Thyroid gland (tissue), 4 donors: ENCODE measurements around the gene KCNG4. TPM values are rescaled to one million over a fixed set of nuclear protein-coding genes. Genes with fewer than 3 reads are reported as not detected.

Experiments used
- DNase-seq, 2 donors: peaks; one replicate each; pipeline ENCODE4 v3.0.0-alpha.2; 2019
- H3K27ac ChIP-seq, 3 donors: fragments of 200-600 bp; sonication (generic); 1 replicate in 2 of 3; 2 replicates in 1 of 3; pipeline ENCODE4 v1.5.1; 2016 to 2019; ENCODE audit warnings: mild to moderate bottlenecking in 1 of 3, moderate library complexity in 1 of 3
- H3K27me3 ChIP-seq: fragments of 200-600 bp; sonication (generic); one replicate; pipeline ENCODE4 v1.5.1; 2019
- H3K36me3 ChIP-seq, 2 donors: fragments of 200-600 bp; sonication (generic); one replicate each; pipeline ENCODE4 v1.5.1; 2016 to 2019
- H3K4me1 ChIP-seq, 2 donors: fragments of 200-600 bp; sonication (generic); one replicate each; pipeline ENCODE4 v1.5.1; 2017 to 2019
- H3K4me3 ChIP-seq, 3 donors: fragments of 200-600 bp; sonication (generic); replicated peaks in 1 of 3; 1 replicate in 2 of 3; 2 replicates in 1 of 3; pipeline ENCODE4 v1.5.1; 2016; ENCODE audit warnings: mild to moderate bottlenecking in 1 of 3
- H3K9me3 ChIP-seq: fragments of 200-600 bp; sonication (generic); one replicate; pipeline ENCODE4 v1.5.1; 2017
- POLR2A ChIP-seq, 2 donors: fragments of 450-650 bp; IDR thresholded peaks; one replicate each; pipeline ENCODE4 v1.6.1; 2017; ENCODE audit warnings: antibody characterized with exemption in 2 of 2, mild to moderate bottlenecking in 2 of 2, moderate library complexity in 1 of 2
- WGBS, 2 donors: methylation state at CpG; one replicate each; pipeline ENCODE4 v1.1.5; 2017; 5-methylcytosine and 5-hydroxymethylcytosine counted together
- intact Hi-C: fragments of 100-400 bp; cut with DNase I; formaldehyde crosslinking; loops from one replicate; pipeline ENCODE4 v1.15.1; 2023
- total RNA-seq, 4 donors: library from RNA; depleted of rRNA; stranded (reverse); fragments of >200 nt; gene quantifications; one replicate each; pipeline ENCODE4 v1.2.3, GENCODE V29; 2016
- TF ChIP-seq, protein P1 (sequence below), 6 experiments: fragments of 200-600 bp in 3 of 6; fragments of 450-650 bp in 3 of 6; sonication (generic) in 3 of 6; IDR thresholded peaks; one replicate each; pipeline ENCODE4 v1.5.1; 2016 to 2019; ENCODE audit warnings: antibody characterized with exemption in 6 of 6, mild to moderate bottlenecking in 2 of 6, inconsistent platforms in 1 of 6, moderate library complexity in 1 of 6

Gene KCNG4
- total RNA-seq, 4 donors from 2014 or later: not detected

DNA sequence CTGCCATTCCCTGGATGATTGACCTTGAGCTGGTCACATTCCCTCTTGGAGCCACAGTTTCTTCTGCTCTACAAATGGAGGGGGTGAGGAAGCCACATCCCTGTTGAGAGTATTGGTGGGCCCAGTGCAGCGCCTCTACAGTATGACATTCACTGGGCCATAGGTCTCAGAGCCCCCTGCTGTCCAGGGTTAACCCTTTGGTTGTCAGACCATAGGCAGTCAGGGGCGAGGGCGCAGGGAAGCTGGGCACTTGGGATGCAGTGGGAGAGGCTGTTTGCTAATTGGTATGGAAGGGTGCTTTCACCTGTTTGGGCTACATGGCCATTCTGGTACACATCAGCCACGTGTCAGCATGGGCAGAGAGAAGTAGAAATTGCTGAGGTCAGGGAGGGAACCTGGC lies 27.6 kb upstream of the KCNG4 start:
- intact Hi-C loops: no loop called here
- Histone ChIP-seq H3K4me3 (no peak overlapping the region), H3K27ac (no peak overlapping the region), H3K4me1 (no peaks in the 10 kb centered on the region), H3K36me3 (no peaks in the 10 kb centered on the region), H3K27me3 (no peaks in the 10 kb centered on the region), H3K9me3 (no peaks in the 10 kb centered on the region)
- no peak for DNase-seq
- WGBS, 2 donors: 91% methylated on average over 4 of the region's 4 CpGs
- TF ChIP-seq, protein P1, sequence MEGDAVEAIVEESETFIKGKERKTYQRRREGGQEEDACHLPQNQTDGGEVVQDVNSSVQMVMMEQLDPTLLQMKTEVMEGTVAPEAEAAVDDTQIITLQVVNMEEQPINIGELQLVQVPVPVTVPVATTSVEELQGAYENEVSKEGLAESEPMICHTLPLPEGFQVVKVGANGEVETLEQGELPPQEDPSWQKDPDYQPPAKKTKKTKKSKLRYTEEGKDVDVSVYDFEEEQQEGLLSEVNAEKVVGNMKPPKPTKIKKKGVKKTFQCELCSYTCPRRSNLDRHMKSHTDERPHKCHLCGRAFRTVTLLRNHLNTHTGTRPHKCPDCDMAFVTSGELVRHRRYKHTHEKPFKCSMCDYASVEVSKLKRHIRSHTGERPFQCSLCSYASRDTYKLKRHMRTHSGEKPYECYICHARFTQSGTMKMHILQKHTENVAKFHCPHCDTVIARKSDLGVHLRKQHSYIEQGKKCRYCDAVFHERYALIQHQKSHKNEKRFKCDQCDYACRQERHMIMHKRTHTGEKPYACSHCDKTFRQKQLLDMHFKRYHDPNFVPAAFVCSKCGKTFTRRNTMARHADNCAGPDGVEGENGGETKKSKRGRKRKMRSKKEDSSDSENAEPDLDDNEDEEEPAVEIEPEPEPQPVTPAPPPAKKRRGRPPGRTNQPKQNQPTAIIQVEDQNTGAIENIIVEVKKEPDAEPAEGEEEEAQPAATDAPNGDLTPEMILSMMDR (IDR thresholded peaks at IDR 0.05): no peak
- TF ChIP-seq POLR2A (IDR thresholded peaks at IDR 0.05): no peak

DNA sequence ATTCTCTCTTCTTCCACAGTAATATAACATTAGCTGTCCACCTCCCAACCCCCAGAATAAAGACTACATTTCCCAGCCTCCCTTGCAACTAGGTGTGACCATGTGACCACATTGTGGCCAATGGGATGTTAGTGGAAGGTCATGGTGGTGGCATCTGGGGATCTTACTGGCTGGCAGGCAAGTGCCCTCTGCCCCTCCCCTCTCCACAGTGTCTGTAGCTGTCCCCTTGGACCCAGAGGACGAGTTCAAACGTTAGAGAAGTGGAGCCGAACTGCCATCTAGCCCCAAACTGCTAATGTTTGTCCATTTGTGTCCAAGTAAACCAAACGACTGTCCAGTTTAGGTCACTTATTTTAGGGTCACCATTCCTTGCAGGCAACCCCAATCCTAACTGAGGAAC lies 26.6 kb upstream of the KCNG4 start:
- 54 to 56% methylated on average over 3 to 4 of the region's 4 CpGs for WGBS, 2 donors
- Histone ChIP-seq H3K9me3 (no peaks in the 10 kb centered on the region), H3K27ac (no peak overlapping the region), H3K36me3 (no peaks in the 10 kb centered on the region), H3K4me3 (no peak overlapping the region), H3K4me1 (no peaks in the 10 kb centered on the region), H3K27me3 (no peaks in the 10 kb centered on the region)
- TF ChIP-seq, protein P1 (IDR thresholded peaks at IDR 0.05): no peak
- TF ChIP-seq POLR2A (IDR thresholded peaks at IDR 0.05): no peak
- peak; percentile 40 to 42 for DNase-seq
- intact Hi-C loops: no loop called here

DNA sequence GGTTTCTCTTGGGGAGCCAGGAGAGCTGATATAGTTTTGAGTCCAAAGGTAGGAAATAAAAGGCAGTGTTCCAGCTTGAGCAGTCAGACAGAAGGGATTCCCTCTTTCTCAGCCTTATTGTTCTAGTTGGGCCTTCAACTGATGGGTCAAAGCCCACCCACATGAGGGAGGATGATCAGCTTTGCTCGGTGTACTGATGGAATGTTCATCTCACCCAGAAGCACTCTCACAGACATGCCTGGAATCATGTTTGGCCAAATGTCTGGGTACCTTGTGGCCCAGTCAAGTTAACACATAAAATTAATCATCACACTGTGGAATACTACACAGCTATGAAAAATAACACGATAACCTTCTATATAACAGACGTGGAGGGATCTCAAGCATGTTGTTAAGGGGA lies 23.1 kb upstream of the KCNG4 start:
- 92 to 97% methylated on average over 3 of the region's 3 CpGs for WGBS, 2 donors
- no peaks in the 10 kb centered on the region for H3K27me3 ChIP-seq
- no peak overlapping the region for H3K4me3 ChIP-seq
- DNase-seq: no peak
- no peaks in the 10 kb centered on the region for H3K4me1 ChIP-seq
- no peak for TF ChIP-seq POLR2A (IDR thresholded peaks at IDR 0.05)
- TF ChIP-seq, protein P1 (IDR thresholded peaks at IDR 0.05): no peak
- no peaks in the 10 kb centered on the region for H3K9me3 ChIP-seq
- no peak overlapping the region for H3K27ac ChIP-seq
- no peaks in the 10 kb centered on the region for H3K36me3 ChIP-seq
- intact Hi-C loops: no loop called here

DNA sequence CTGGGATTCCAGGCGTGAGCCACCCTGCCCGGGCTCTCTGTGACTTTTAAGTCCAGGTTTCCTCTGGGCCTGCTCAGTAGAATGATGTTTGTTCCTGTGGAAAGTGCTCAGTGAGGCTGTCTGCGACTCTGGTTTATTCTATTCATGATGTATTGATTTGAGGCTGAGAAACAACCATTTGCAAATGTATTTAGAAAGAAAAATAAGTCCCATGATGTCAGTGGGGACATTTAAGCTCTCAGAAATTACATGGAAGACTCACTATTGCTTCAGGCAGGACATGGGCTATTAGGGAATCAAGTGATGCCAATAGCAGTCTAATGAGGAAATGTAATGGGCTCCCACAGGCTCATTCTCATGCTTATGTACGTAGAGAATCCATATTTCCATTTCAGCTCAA lies 22.2 kb upstream of the KCNG4 start:
- Histone ChIP-seq H3K9me3 (no peaks in the 10 kb centered on the region), H3K27ac (no peak overlapping the region), H3K36me3 (no peaks in the 10 kb centered on the region), H3K4me3 (no peak overlapping the region), H3K4me1 (no peaks in the 10 kb centered on the region), H3K27me3 (no peaks in the 10 kb centered on the region)
- intact Hi-C loops: no loop called here
- TF ChIP-seq, protein P1 (IDR thresholded peaks at IDR 0.05): no peak
- no peak for TF ChIP-seq POLR2A (IDR thresholded peaks at IDR 0.05)
- WGBS, 2 donors: 86 to 89% methylated on average over 4 of the region's 4 CpGs
- DNase-seq: no peak

DNA sequence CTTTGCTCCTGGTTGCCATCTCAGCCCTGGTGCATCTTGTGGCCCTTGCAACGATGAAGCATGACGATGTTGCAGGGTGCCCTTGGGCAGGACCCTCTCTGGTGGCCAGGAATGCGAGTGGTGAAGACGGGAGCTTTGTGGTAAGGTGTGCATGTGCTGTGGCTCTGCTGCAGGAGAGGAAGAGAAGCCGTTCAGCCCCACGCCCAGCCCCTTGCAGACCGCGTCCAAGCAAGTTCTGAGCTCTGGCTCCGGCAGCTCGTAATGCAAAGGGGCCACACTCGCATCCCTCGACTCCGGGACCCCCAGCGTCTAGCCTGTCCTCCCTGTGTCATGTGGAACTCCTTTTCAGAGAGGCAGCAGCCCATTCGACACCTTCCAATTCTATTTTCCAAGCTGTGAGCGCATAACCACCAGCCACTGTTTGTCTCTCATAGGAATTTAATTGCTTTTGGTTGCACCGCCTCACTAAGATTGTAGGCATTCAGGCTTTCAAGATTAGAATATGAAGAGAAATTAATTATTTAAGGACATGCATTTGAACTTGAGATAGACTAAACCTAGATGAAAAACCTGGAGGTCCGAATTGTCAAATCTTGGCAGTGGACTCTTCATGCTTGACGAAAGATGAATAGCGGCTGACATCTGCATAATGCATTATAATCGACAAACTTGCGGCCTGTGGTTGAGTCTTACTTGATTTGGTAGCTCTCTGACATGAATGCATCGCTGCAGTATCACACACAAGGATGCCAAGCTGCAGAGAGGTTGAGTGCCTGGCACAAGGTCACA lies 21.1 kb upstream of the KCNG4 start:
- Histone ChIP-seq H3K4me3 (no peak overlapping the region), H3K27me3 (no peaks in the 10 kb centered on the region), H3K4me1 (no peaks in the 10 kb centered on the region), H3K27ac (no peak overlapping the region), H3K9me3 (no peaks in the 10 kb centered on the region), H3K36me3 (no peaks in the 10 kb centered on the region)
- intact Hi-C loops: no loop called here
- DNase-seq: no peak
- TF ChIP-seq, protein P1 (IDR thresholded peaks at IDR 0.05): no peak
- TF ChIP-seq POLR2A (IDR thresholded peaks at IDR 0.05): no peak
- 79 to 83% methylated on average over 22 to 23 of the region's 23 CpGs for WGBS, 2 donors
